BLaER1 (cell line): ENCODE data around the gene SLC25A21.
"Not testable (repeated sequence)": the region's sequence is repeated elsewhere in the genome, so short reads cannot be mapped to it uniquely, and the experiment has no call there.

Experiments used
- H3K27ac ChIP-seq: shearing (Covaris generic); formaldehyde crosslinking; 2 replicates; pipeline ENCODE4 v1.8.1; 2022
- H3K27me3 ChIP-seq: shearing (Covaris generic); formaldehyde crosslinking; 2 replicates; pipeline ENCODE4 v1.8.1; 2022
- H3K36me3 ChIP-seq: shearing (Covaris generic); formaldehyde crosslinking; 2 replicates; pipeline ENCODE4 v1.8.1; 2022
- H3K4me1 ChIP-seq: shearing (Covaris generic); formaldehyde crosslinking; 2 replicates; pipeline ENCODE4 v1.8.1; 2022
- H3K4me2 ChIP-seq: shearing (Covaris generic); formaldehyde crosslinking; 2 replicates; pipeline ENCODE4 v1.8.1; 2022
- H3K4me3 ChIP-seq: shearing (Covaris generic); formaldehyde crosslinking; 2 replicates; pipeline ENCODE4 v1.8.1; 2022
- H3K9ac ChIP-seq: shearing (Covaris generic); formaldehyde crosslinking; 2 replicates; pipeline ENCODE4 v1.8.1; 2022
- H3K9me3 ChIP-seq: shearing (Covaris generic); formaldehyde crosslinking; 2 replicates; pipeline ENCODE4 v1.8.1; 2022
- H4K20me1 ChIP-seq: shearing (Covaris generic); formaldehyde crosslinking; 2 replicates; pipeline ENCODE4 v1.8.1; 2022
- Cebpa-rat ChIP-seq: shearing (Covaris generic); IDR thresholded peaks from 2 replicates; pipeline ENCODE4 v1.8.1; 2022

The SLC25A21 gene

GRCh38 chr14:36901861-36902260 is 270.5 kb downstream of the SLC25A21 start:
- H4K20me1 ChIP-seq = no peaks in the 10 kb centered on the region
- no peak overlapping the region for H3K4me3 ChIP-seq
- H3K36me3 ChIP-seq = no peaks in the 10 kb centered on the region
- H3K4me2 ChIP-seq = no peak overlapping the region
- H3K27me3 ChIP-seq = no peaks in the 10 kb centered on the region
- no peak overlapping the region for H3K27ac ChIP-seq
- H3K9ac ChIP-seq = no peak overlapping the region
- no peaks in the 10 kb centered on the region for H3K4me1 ChIP-seq
- TF ChIP-seq Cebpa-rat = no peak
- H3K9me3 ChIP-seq = 0 out of 2 replicates have a peak, but pooled peaks cover 4% of the 10 kb centered on the region

- H4K20me1 ChIP-seq = no peaks in the 10 kb centered on the region
- no peak overlapping the region for H3K27ac ChIP-seq
- H3K36me3 ChIP-seq = no peaks in the 10 kb centered on the region
- no peak overlapping the region for H3K9ac ChIP-seq
- TF ChIP-seq Cebpa-rat = no peak
- no peaks in the 10 kb centered on the region for H3K4me1 ChIP-seq
- H3K27me3 ChIP-seq = no peaks in the 10 kb centered on the region
- no peak overlapping the region for H3K4me3 ChIP-seq
- no peak overlapping the region for H3K4me2 ChIP-seq
- H3K9me3 ChIP-seq = 0 out of 2 replicates have a peak, but pooled peaks cover 4% of the 10 kb centered on the region
Observed at GRCh38 chr14:36900846-36901245, 271.6 kb downstream of the SLC25A21 start.

DNA sequence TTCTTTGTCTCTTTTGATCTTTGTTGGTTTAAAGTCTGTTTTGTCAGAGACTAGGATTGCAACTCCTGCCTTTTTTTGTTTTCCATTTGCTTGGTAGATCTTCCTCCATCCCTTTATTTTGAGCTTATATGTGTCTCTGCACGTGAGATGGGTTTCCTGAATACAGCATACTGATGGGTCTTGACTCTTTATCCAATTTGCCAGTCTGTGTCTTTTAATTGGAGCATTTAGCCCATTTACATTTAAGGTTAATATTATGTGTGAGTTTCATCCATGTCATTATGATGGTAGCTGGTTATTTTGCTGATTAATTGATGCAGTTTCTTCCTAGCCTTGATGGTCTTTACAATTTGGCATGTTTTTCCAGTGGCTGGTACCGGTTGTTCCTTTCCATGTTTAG is 276.1 kb downstream of the SLC25A21 start:
- not testable (repeated sequence) for H4K20me1 ChIP-seq, H3K9ac ChIP-seq, H3K27me3 ChIP-seq, H3K4me3 ChIP-seq, H3K27ac ChIP-seq, H3K4me2 ChIP-seq, H3K36me3 ChIP-seq, H3K9me3 ChIP-seq, H3K4me1 ChIP-seq

GRCh38 chr14:36884049-36884448 is 288.4 kb downstream of the SLC25A21 start:
- Histone ChIP-seq H4K20me1 (no peaks in the 10 kb centered on the region), H3K9ac (no peak overlapping the region), H3K4me3 (no peak overlapping the region), H3K27me3 (no peaks in the 10 kb centered on the region), H3K4me2 (no peak overlapping the region), H3K36me3 (no peaks in the 10 kb centered on the region), H3K9me3 (peaks cover 6% of the 10 kb centered on the region), H3K27ac (no peak overlapping the region), H3K4me1 (peaks cover 20% of the 10 kb centered on the region)
- TF ChIP-seq Cebpa-rat = no peak

- no peak overlapping the region for H3K27ac ChIP-seq
- H3K9ac ChIP-seq = no peak overlapping the region
- no peaks in the 10 kb centered on the region for H3K27me3 ChIP-seq
- H3K9me3 ChIP-seq = peaks cover 6% of the 10 kb centered on the region
- no peaks in the 10 kb centered on the region for H4K20me1 ChIP-seq
- no peaks in the 10 kb centered on the region for H3K36me3 ChIP-seq
- TF ChIP-seq Cebpa-rat = no peak
- no peak overlapping the region for H3K4me2 ChIP-seq
- H3K4me3 ChIP-seq = no peak overlapping the region
- H3K4me1 ChIP-seq = peaks cover 5% of the 10 kb centered on the region; the same call in 1 of the 2 replicates
Observed at GRCh38 chr14:36880276-36880675, 292.1 kb downstream of the SLC25A21 start.

GRCh38 chr14:36879558-36879957 is 292.8 kb downstream of the SLC25A21 start:
- H3K36me3 ChIP-seq = no peaks in the 10 kb centered on the region
- no peak overlapping the region for H3K27ac ChIP-seq
- H3K9me3 ChIP-seq = peaks cover 6% of the 10 kb centered on the region; the same call in 1 of the 2 replicates
- H4K20me1 ChIP-seq = no peaks in the 10 kb centered on the region
- peaks cover 5% of the 10 kb centered on the region; the same call in 1 of the 2 replicates for H3K4me1 ChIP-seq
- H3K4me2 ChIP-seq = no peak overlapping the region
- TF ChIP-seq Cebpa-rat = no peak
- no peak overlapping the region for H3K4me3 ChIP-seq
- H3K9ac ChIP-seq = no peak overlapping the region
- no peaks in the 10 kb centered on the region for H3K27me3 ChIP-seq

DNA sequence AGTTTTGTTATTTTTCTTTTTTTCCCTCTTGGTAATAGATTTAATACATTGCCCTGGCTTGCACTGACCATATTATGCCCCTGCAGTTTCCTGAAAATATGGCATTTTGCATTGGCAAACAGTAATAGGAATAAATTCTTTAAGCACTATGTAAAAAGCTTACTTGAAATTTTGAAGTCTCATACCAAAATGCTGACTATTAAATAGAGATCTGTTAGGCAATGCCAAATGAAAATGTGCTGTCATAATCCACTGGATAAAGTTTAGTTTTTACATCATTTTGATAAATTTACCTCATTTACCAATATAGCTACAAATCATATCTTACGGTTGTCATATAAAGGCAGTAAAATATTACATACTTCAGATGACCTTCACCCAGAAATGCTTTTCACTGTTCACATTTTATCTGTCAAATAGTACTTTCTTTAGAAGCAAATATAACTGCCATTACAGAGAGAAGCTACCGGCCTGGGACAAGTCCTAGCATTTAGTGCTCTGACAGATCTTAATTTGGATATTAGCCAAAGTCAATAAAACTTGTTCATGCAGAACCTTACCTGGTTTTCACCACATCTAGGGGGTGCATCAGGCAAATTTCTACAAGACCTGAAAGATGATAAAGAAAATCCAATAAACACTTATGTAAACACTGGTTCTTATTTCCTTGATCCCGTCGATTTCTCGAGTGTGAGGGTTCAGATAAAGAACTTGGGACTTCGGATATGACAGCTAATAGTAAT is 297.8 kb downstream of the SLC25A21 start:
- Histone ChIP-seq H3K4me3 (no peak overlapping the region), H3K27ac (no peak overlapping the region), H3K4me2 (no peak overlapping the region), H3K9me3 (no peaks in the 10 kb centered on the region), H3K4me1 (peaks cover 2% of the 10 kb centered on the region; the same call in 1 of the 2 replicates), H3K36me3 (no peaks in the 10 kb centered on the region), H3K27me3 (no peaks in the 10 kb centered on the region), H3K9ac (no peak overlapping the region), H4K20me1 (no peaks in the 10 kb centered on the region)
- no peak for TF ChIP-seq Cebpa-rat

DNA sequence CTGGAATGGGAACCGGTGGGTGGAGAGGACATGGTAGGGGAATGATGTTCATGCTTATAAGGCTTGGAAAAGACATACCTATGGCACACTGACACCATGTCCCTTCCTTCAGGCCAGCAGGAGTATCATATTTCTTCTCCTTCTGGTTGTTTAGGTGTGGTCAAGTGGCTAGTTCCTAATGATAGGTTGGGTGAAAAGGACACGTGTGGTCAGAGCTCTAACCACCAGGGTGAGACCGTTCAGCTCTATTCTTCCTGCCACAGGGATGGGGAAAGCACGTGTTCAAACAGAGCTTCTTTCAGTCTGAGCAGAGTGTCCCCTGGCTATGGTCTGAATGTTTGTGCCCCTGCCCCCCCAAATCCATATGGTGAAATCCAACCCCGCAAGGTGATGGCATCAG is 301.6 kb downstream of the SLC25A21 start:
- no peak overlapping the region for H3K4me2 ChIP-seq
- H3K4me1 ChIP-seq = no peaks in the 10 kb centered on the region
- no peaks in the 10 kb centered on the region for H3K27me3 ChIP-seq
- H3K36me3 ChIP-seq = no peaks in the 10 kb centered on the region
- H3K4me3 ChIP-seq = no peak overlapping the region
- no peak for TF ChIP-seq Cebpa-rat
- no peak overlapping the region for H3K9ac ChIP-seq
- H3K9me3 ChIP-seq = peaks cover 8% of the 10 kb centered on the region; the same call in 1 of the 2 replicates
- H4K20me1 ChIP-seq = no peaks in the 10 kb centered on the region
- no peak overlapping the region for H3K27ac ChIP-seq

DNA sequence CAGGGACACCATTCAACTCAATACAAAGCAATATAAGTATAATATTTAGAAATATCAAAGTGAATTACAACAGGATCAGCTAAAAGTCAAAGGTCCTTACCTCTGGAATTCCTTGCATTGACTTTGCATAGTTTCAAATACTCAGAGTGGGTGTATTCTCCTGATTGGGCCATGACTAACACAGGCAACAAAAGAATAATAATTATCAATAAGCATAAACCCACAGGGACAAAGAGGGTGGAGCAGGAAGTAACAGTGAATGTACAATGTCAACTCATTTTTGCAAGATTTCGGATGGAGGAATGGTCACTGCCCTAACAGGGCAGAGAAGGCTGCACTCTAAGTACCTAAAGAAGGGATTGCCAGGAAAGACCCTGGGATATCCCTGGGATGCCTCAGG is 303.3 kb downstream of the SLC25A21 start:
- Histone ChIP-seq H3K9me3 (peaks cover 8% of the 10 kb centered on the region; the same call in 1 of the 2 replicates), H3K36me3 (no peaks in the 10 kb centered on the region), H3K9ac (no peak overlapping the region), H3K4me3 (no peak overlapping the region), H3K27ac (no peak overlapping the region), H3K4me2 (no peak overlapping the region), H3K27me3 (no peaks in the 10 kb centered on the region), H4K20me1 (no peaks in the 10 kb centered on the region), H3K4me1 (no peaks in the 10 kb centered on the region)
- TF ChIP-seq Cebpa-rat = no peak

DNA sequence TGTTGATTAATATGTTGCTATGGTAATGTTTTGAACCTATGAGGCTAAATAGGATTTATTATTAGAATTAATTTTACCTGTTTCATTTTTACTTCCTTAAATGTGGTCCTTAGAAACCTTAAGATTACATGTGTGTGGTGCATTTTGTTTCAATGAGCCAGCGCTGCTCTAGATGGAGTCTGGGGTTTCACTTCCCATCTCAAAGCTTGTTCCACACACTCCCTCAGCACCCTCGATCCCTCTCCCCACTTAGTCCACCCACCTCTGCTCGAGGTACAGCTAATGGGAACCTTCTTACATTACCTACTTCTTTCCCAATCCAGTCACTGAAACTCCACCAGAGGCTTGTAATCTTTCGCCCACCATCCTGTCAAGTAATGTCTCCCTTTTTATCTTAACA is 305.5 kb downstream of the SLC25A21 start:
- Histone ChIP-seq H3K4me3 (no peak overlapping the region), H3K36me3 (no peaks in the 10 kb centered on the region), H4K20me1 (no peaks in the 10 kb centered on the region), H3K27me3 (no peaks in the 10 kb centered on the region), H3K4me2 (no peak overlapping the region), H3K9ac (no peak overlapping the region), H3K4me1 (no peaks in the 10 kb centered on the region), H3K9me3 (peaks cover 8% of the 10 kb centered on the region; the same call in 1 of the 2 replicates), H3K27ac (no peak overlapping the region)
- no peak for TF ChIP-seq Cebpa-rat
